Measurements from ENCODE around the gene RHBDF2.

The RHBDF2 gene

GRCh38 chr17:76437467-76438402 is 63.5 kb downstream of the RHBDF2 start:
- DNase-seq (ENCODE audit: low read depth), result no peak
- TF ChIP-seq CTCF (IDR thresholded peaks at IDR 0.05; ENCODE audit: control insufficient read depth, extremely low read depth, insufficient read depth), result no peak
- no peak overlapping the region for H3K4me3 ChIP-seq (ENCODE audit: low read depth, low read length)

GRCh38 chr17:76435751-76436150 is 65.5 kb downstream of the RHBDF2 start:
- no peak for TF ChIP-seq CTCF (IDR thresholded peaks at IDR 0.05; ENCODE audit: control insufficient read depth, extremely low read depth, insufficient read depth)
- no peak overlapping the region for H3K4me3 ChIP-seq (ENCODE audit: low read depth, low read length)
- no peak for DNase-seq (ENCODE audit: low read depth)

- H3K4me3 ChIP-seq (ENCODE audit: low read depth, low read length), result no peak overlapping the region
- DNase-seq (ENCODE audit: low read depth), result no peak
- no peak for TF ChIP-seq CTCF (IDR thresholded peaks at IDR 0.05; ENCODE audit: control insufficient read depth, extremely low read depth, insufficient read depth)
These were observed 66.4 kb downstream of the RHBDF2 start for GRCh38 chr17:76434870-76435269.

- no peak for TF ChIP-seq CTCF (IDR thresholded peaks at IDR 0.05; ENCODE audit: control insufficient read depth, extremely low read depth, insufficient read depth)
- H3K4me3 ChIP-seq (ENCODE audit: low read depth, low read length), result no peak overlapping the region
- DNase-seq (ENCODE audit: low read depth), result no peak
These were observed 67.5 kb downstream of the RHBDF2 start for GRCh38 chr17:76433693-76434092.

GRCh38 chr17:76432712-76433336 is 68.4 kb downstream of the RHBDF2 start:
- peak; percentile 22; the same call in 1 of the 2 replicates for TF ChIP-seq CTCF (IDR thresholded peaks at IDR 0.05; ENCODE audit: control insufficient read depth, extremely low read depth, insufficient read depth)
- DNase-seq (ENCODE audit: low read depth), result no peak
- no peak overlapping the region for H3K4me3 ChIP-seq (ENCODE audit: low read depth, low read length)

- no peak overlapping the region for H3K4me3 ChIP-seq (ENCODE audit: low read depth, low read length)
These were observed 69.2 kb downstream of the RHBDF2 start for GRCh38 chr17:76432004-76432403.

More at GRCh38 chr17:76432004-76432403, 69.2 kb downstream of the RHBDF2 start:
- no peak for TF ChIP-seq CTCF (IDR thresholded peaks at IDR 0.05; ENCODE audit: control insufficient read depth, extremely low read depth, insufficient read depth)
- DNase-seq (ENCODE audit: low read depth), result no peak

Measured in LNCaP clone FGC (cell line).